Fibroblast of pulmonary artery (primary cell): ENCODE data around the gene RPL36.

Experiments used
- DNase-seq: peaks from one replicate; pipeline ENCODE4 v3.0.0-alpha.2; 2010; ENCODE audit warnings: low read depth
- H3K4me3 ChIP-seq: replicated peaks from 2 replicates; pipeline ENCODE4 v1.5.1; 2011; ENCODE audit warnings: low read depth, mild to moderate bottlenecking, control low read depth, low read length, moderate library complexity
- CTCF ChIP-seq: IDR thresholded peaks from 2 replicates; pipeline ENCODE4 v1.5.1; 2011; ENCODE audit warnings: mild to moderate bottlenecking, control low read depth, low read length, inconsistent platforms; ENCODE audit errors: missing control alignments

Gene RPL36

GRCh38 chr19:5678071-5678718 lies 11.9 kb upstream of the RPL36 start:
- H3K4me3 ChIP-seq = no peak overlapping the region
- DNase-seq = no peak
- TF ChIP-seq CTCF = no peak

- no peak for DNase-seq
- no peak for TF ChIP-seq CTCF
- H3K4me3 ChIP-seq = peak overlapping the region; percentile 99
Measured at GRCh38 chr19:5679289-5680083, 10.6 kb upstream of the RPL36 start.

- peak; percentile 26 for DNase-seq
- H3K4me3 ChIP-seq = peak overlapping the region; percentile 99
- no peak for TF ChIP-seq CTCF
Measured at GRCh38 chr19:5680084-5680436, 10.0 kb upstream of the RPL36 start.

GRCh38 chr19:5680437-5681368 lies 9.4 kb upstream of the RPL36 start, which contains the start of the genes HSD11B1L and MICOS13:
TSS of gene HSD11B1L (plus strand) at chr19:5681027. CDS start at chr19:5684833, 3,806 bp downstream.
TSS of gene MICOS13 (minus strand) at chr19:5680516. CDS start at chr19:5680486, 30 bp downstream.
- H3K4me3 ChIP-seq = peak within 1 kb of the TSS; percentile 99
- no peak for TF ChIP-seq CTCF
- DNase-seq = peak; percentile 99

- peak overlapping the region; percentile 99 for H3K4me3 ChIP-seq
- TF ChIP-seq CTCF = no peak
- no peak for DNase-seq
Measured at GRCh38 chr19:5681391-5682106, 8.5 kb upstream of the RPL36 start.

GRCh38 chr19:5682107-5682482 lies 8.0 kb upstream of the RPL36 start:
- TF ChIP-seq CTCF = no peak
- H3K4me3 ChIP-seq = no peak overlapping the region
- no peak for DNase-seq
